OCI-LY7 (cell line): Measurements from ENCODE around the gene CFL1. TPM values are rescaled to one million over a fixed set of nuclear protein-coding genes. Genes with fewer than 3 reads are reported as not detected.

Source experiments
- BruUV-seq: library from RNA; stranded (reverse); fragments of 400-500 nt; replicated peaks from 2 replicates; lab custom pipeline; 2021; lab: Mats Ljungman, UMichigan
- CTCF ChIA-PET: fragments of 300-600 bp; sonication (Branson Sonifier 250); formaldehyde crosslinking; loops from one replicate; lab custom pipeline; 2022; ENCODE audit warnings: antibody characterized with exemption; ENCODE audit not compliant: unreplicated experiment; lab: Charles Lee
- POLR2A ChIA-PET: fragments of 300-600 bp; sonication (Branson Sonifier 250); formaldehyde crosslinking; loops from one replicate; lab custom pipeline; 2022; ENCODE audit warnings: antibody characterized with exemption; lab: Charles Lee
- DNase-seq: peaks from one replicate; pipeline ENCODE4 v3.0.0-alpha.2; 2015; ENCODE audit warnings: low spot score
- H2AFZ ChIP-seq: fragments of 200-600 bp; sonication (generic), shearing (Covaris generic); 2 replicates; pipeline ENCODE4 v1.6.1; 2014; ENCODE audit warnings: mild to moderate bottlenecking, antibody characterized with exemption, low read length, moderate library complexity
- H3K27ac ChIP-seq: fragments of 200-600 bp; sonication (generic); 2 replicates; pipeline ENCODE4 v1.5.1; 2014; ENCODE audit warnings: mixed run types, low read depth, mild to moderate bottlenecking, moderate library complexity, low read length, inconsistent platforms; ENCODE audit not compliant: poor library complexity, severe bottlenecking
- H3K36me3 ChIP-seq: fragments of 200-600 bp; sonication (generic); 2 replicates; pipeline ENCODE4 v1.6.1; 2014; ENCODE audit warnings: mild to moderate bottlenecking, antibody characterized with exemption, low read length, moderate library complexity, mixed read lengths; ENCODE audit not compliant: insufficient read depth
- H3K4me1 ChIP-seq: fragments of 200-600 bp; sonication (generic); 2 replicates; pipeline ENCODE4 v1.5.1; 2014; ENCODE audit warnings: mild to moderate bottlenecking, low read length; ENCODE audit not compliant: insufficient read depth, poor library complexity, severe bottlenecking
- H3K4me2 ChIP-seq: fragments of 200-600 bp; sonication (generic); 2 replicates; pipeline ENCODE4 v1.6.1; 2014; ENCODE audit warnings: mild to moderate bottlenecking, low read length
- H3K4me3 ChIP-seq: fragments of 200-600 bp; sonication (generic); 2 replicates; pipeline ENCODE4 v1.5.1; 2014; ENCODE audit warnings: mild to moderate bottlenecking, low read depth, low read length; ENCODE audit not compliant: poor library complexity, severe bottlenecking
- H3K79me2 ChIP-seq: fragments of 200-600 bp; sonication (generic); 2 replicates; pipeline ENCODE4 v1.6.1; 2016; ENCODE audit warnings: low read depth, mild to moderate bottlenecking, low read length, moderate library complexity, mixed read lengths; ENCODE audit not compliant: insufficient read depth
- H3K9me2 ChIP-seq: fragments of 200-600 bp; sonication (generic); 2 replicates; pipeline ENCODE4 v1.6.1; 2016; ENCODE audit warnings: mild to moderate bottlenecking, low read length, mixed read lengths; ENCODE audit not compliant: insufficient read depth
- H3K9me3 ChIP-seq: fragments of 200-600 bp; sonication (generic); 2 replicates; pipeline ENCODE4 v1.6.1; 2014; ENCODE audit warnings: mild to moderate bottlenecking, mixed run types, low read length, mixed read lengths
- H4K20me1 ChIP-seq: fragments of 200-600 bp; sonication (generic); 2 replicates; pipeline ENCODE4 v1.6.1; 2014; ENCODE audit warnings: mild to moderate bottlenecking, antibody characterized with exemption, low read length, moderate library complexity, mixed read lengths; ENCODE audit not compliant: insufficient read depth
- EZH2phosphoT487 ChIP-seq: fragments of 200-600 bp; sonication (generic); IDR thresholded peaks from 2 replicates; pipeline ENCODE4 v1.6.1; 2018; ENCODE audit warnings: low read depth, borderline replicate concordance, mild to moderate bottlenecking, mixed run types, antibody characterized with exemption, low read length, moderate library complexity, mixed read lengths
- intact Hi-C: fragments of 100-400 bp; cut with micrococcal nuclease; formaldehyde crosslinking; loops from one replicate; pipeline ENCODE4 v1.10.0; 2022; ENCODE audit not compliant: unreplicated experiment
- total RNA-seq, 2 experiments: library from RNA; depleted of rRNA in 1 of 2; stranded (reverse); fragments of >200 nt in 1 of 2; shearing (Covaris generic) in 1 of 2; gene quantifications; 2 replicates each; pipeline ENCODE4 v1.2.3, GENCODE V29; 2014 to 2022
- TF ChIP-seq, protein P1 (sequence below): fragments of 200-600 bp; sonication (generic); conservative IDR thresholded peaks from 2 replicates; pipeline ENCODE4 v1.5.1; 2014; ENCODE audit warnings: mild to moderate bottlenecking, antibody characterized with exemption, low read length, moderate library complexity, mixed read lengths

Gene CFL1
- total RNA-seq, 2 experiments from 2014 or later, result 1,019 to 1,119 TPM

DNA sequence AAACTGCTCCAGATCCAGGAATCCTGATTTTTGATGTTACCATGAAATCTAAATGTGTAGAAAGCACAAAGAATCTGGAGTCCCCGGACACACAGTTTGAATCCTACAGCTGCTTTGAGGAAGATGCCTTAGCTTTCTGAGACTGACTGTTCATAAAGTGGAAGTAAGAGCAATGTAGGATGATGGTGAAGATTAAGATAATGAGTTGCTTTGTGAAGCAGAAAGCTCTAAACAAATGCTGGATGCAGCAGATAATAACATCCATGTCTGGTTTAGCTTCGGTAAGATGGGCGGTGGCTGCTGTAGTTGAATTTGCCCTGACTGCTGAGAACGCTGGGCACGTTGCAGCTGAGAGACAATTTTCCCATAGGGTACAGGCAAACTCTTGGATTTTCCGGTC, 51.0 kb downstream of the CFL1 start:
- CTCF ChIA-PET, result no interaction called here
- intact Hi-C loops, result no loop called here
- Histone ChIP-seq H3K4me3 (no peak overlapping the region), H3K9me2 (no peaks in the 10 kb centered on the region), H3K79me2 (no peaks in the 10 kb centered on the region), H2AFZ (no peak overlapping the region), H3K27ac (no peak overlapping the region), H3K4me1 (peaks cover 6% of the 10 kb centered on the region), H3K9me3 (no peaks in the 10 kb centered on the region), H4K20me1 (no peaks in the 10 kb centered on the region), H3K36me3 (no peaks in the 10 kb centered on the region), H3K4me2 (no peak overlapping the region)
- POLR2A ChIA-PET, result interaction anchor here (0.7 kb wide), 2 partner anchors 18 to 142 kb away, joined by 3 to 4 read pairs; no protein-coding TSS in a partner anchor
- TF ChIP-seq EZH2phosphoT487, result no peak
- TF ChIP-seq, protein P1, sequence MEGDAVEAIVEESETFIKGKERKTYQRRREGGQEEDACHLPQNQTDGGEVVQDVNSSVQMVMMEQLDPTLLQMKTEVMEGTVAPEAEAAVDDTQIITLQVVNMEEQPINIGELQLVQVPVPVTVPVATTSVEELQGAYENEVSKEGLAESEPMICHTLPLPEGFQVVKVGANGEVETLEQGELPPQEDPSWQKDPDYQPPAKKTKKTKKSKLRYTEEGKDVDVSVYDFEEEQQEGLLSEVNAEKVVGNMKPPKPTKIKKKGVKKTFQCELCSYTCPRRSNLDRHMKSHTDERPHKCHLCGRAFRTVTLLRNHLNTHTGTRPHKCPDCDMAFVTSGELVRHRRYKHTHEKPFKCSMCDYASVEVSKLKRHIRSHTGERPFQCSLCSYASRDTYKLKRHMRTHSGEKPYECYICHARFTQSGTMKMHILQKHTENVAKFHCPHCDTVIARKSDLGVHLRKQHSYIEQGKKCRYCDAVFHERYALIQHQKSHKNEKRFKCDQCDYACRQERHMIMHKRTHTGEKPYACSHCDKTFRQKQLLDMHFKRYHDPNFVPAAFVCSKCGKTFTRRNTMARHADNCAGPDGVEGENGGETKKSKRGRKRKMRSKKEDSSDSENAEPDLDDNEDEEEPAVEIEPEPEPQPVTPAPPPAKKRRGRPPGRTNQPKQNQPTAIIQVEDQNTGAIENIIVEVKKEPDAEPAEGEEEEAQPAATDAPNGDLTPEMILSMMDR, result no peak
- no TSS peak for BruUV-seq
- no peak for DNase-seq

Other genes starting within 250 kb of the CFL1 start
- 32.0 and 33.4 TPM in 2 replicates for gene MAP3K11, start 244.0 kb downstream of the CFL1 start, total RNA-seq (2014; rRNA removed; shearing (Covaris generic))
- gene MAP3K11, start 244.0 kb downstream of the CFL1 start, total RNA-seq (2022), result 50.6 and 53.2 TPM in 2 replicates
- 29.9 and 36.2 TPM in 2 replicates for gene PCNX3, start 242.4 kb downstream of the CFL1 start, total RNA-seq (2014; rRNA removed; shearing (Covaris generic))
- 66.7 and 70.7 TPM in 2 replicates for gene PCNX3, start 242.4 kb downstream of the CFL1 start, total RNA-seq (2022)
- gene SIPA1, start 220.1 kb downstream of the CFL1 start, total RNA-seq (2014; rRNA removed; shearing (Covaris generic)), result 57.6 and 95.4 TPM in 2 replicates
- gene SIPA1, start 220.1 kb downstream of the CFL1 start, total RNA-seq (2022), result 156 and 160 TPM in 2 replicates
- gene RELA, start 195.3 kb downstream of the CFL1 start, total RNA-seq (2014; rRNA removed; shearing (Covaris generic)), result 40.4 and 48.0 TPM in 2 replicates
- gene RELA, start 195.3 kb downstream of the CFL1 start, total RNA-seq (2022), result 78.9 and 82.5 TPM in 2 replicates
- gene KAT5, start 145.9 kb downstream of the CFL1 start, total RNA-seq (2014; rRNA removed; shearing (Covaris generic)), result 87.9 and 97.1 TPM in 2 replicates
- 79.9 and 82.1 TPM in 2 replicates for gene KAT5, start 145.9 kb downstream of the CFL1 start, total RNA-seq (2022)
- 92.7 and 99.1 TPM in 2 replicates for gene RNASEH2C, start 137.4 kb downstream of the CFL1 start, total RNA-seq (2014; rRNA removed; shearing (Covaris generic))
- gene RNASEH2C, start 137.4 kb downstream of the CFL1 start, total RNA-seq (2022), result 79.1 and 100 TPM in 2 replicates
- gene AP5B1, start 77.2 kb downstream of the CFL1 start, total RNA-seq (2014; rRNA removed; shearing (Covaris generic)), result 10.2 and 12.9 TPM in 2 replicates
- 23.9 and 25.6 TPM in 2 replicates for gene AP5B1, start 77.2 kb downstream of the CFL1 start, total RNA-seq (2022)
- gene OVOL1, start 71.1 kb downstream of the CFL1 start, total RNA-seq (2014; rRNA removed; shearing (Covaris generic)), result 0.15 TPM in 1 of 2 replicates, not detected in the other
- not detected in 2 replicates for gene OVOL1, start 71.1 kb downstream of the CFL1 start, total RNA-seq (2022)
- gene SNX32, start 24.2 kb downstream of the CFL1 start, total RNA-seq (2014; rRNA removed; shearing (Covaris generic)), result not detected in 2 replicates
- gene SNX32, start 24.2 kb downstream of the CFL1 start, total RNA-seq (2022), result not detected in 2 replicates
- gene MUS81, start 2.3 kb upstream of the CFL1 start, total RNA-seq (2014; rRNA removed; shearing (Covaris generic)), result 110 and 130 TPM in 2 replicates
- 94.2 and 102 TPM in 2 replicates for gene MUS81, start 2.3 kb upstream of the CFL1 start, total RNA-seq (2022)
- 6.1 and 7.2 TPM in 2 replicates for gene EFEMP2, start 14.6 kb upstream of the CFL1 start, total RNA-seq (2014; rRNA removed; shearing (Covaris generic))
- gene EFEMP2, start 14.6 kb upstream of the CFL1 start, total RNA-seq (2022), result 7.6 and 8.9 TPM in 2 replicates
- gene CTSW, start 21.7 kb upstream of the CFL1 start, total RNA-seq (2014; rRNA removed; shearing (Covaris generic)), result not detected in 2 replicates
- not detected in 2 replicates for gene CTSW, start 21.7 kb upstream of the CFL1 start, total RNA-seq (2022)
- 133 and 184 TPM in 2 replicates for gene FIBP, start 30.3 kb upstream of the CFL1 start, total RNA-seq (2014; rRNA removed; shearing (Covaris generic))
- gene FIBP, start 30.3 kb upstream of the CFL1 start, total RNA-seq (2022), result 89.4 and 97.3 TPM in 2 replicates
- 72.7 and 76.7 TPM in 2 replicates for gene CCDC85B, start 32.5 kb upstream of the CFL1 start, total RNA-seq (2014; rRNA removed; shearing (Covaris generic))
- 49.0 and 64.1 TPM in 2 replicates for gene CCDC85B, start 32.5 kb upstream of the CFL1 start, total RNA-seq (2022)
- 0.88 TPM in 1 of 2 replicates, not detected in the other for gene FOSL1, start 42.2 kb upstream of the CFL1 start, total RNA-seq (2014; rRNA removed; shearing (Covaris generic))
- 0.52 TPM in 1 of 2 replicates, not detected in the other for gene FOSL1, start 42.2 kb upstream of the CFL1 start, total RNA-seq (2022)
- 10.7 and 11.7 TPM in 2 replicates for gene C11orf68, start 60.9 kb upstream of the CFL1 start, total RNA-seq (2014; rRNA removed; shearing (Covaris generic))
- gene C11orf68, start 60.9 kb upstream of the CFL1 start, total RNA-seq (2022), result 26.2 and 28.1 TPM in 2 replicates
- gene DRAP1, start 61.2 kb upstream of the CFL1 start, total RNA-seq (2014; rRNA removed; shearing (Covaris generic)), result 93.2 and 110 TPM in 2 replicates
- gene DRAP1, start 61.2 kb upstream of the CFL1 start, total RNA-seq (2022), result 68.2 and 81.2 TPM in 2 replicates
- gene TSGA10IP, start 87.3 kb upstream of the CFL1 start, total RNA-seq (2014; rRNA removed; shearing (Covaris generic)), result not detected in 2 replicates
- gene TSGA10IP, start 87.3 kb upstream of the CFL1 start, total RNA-seq (2022), result not detected in 2 replicates
- gene SART1, start 103.6 kb upstream of the CFL1 start, total RNA-seq (2014; rRNA removed; shearing (Covaris generic)), result 50.4 and 93.8 TPM in 2 replicates
- gene SART1, start 103.6 kb upstream of the CFL1 start, total RNA-seq (2022), result 55.5 and 57.8 TPM in 2 replicates
- gene EIF1AD, start 144.0 kb upstream of the CFL1 start, total RNA-seq (2014; rRNA removed; shearing (Covaris generic)), result 51.1 and 65.9 TPM in 2 replicates
- 55.5 and 63.2 TPM in 2 replicates for gene EIF1AD, start 144.0 kb upstream of the CFL1 start, total RNA-seq (2022)
- 70.6 and 82.2 TPM in 2 replicates for gene BANF1, start 144.3 kb upstream of the CFL1 start, total RNA-seq (2014; rRNA removed; shearing (Covaris generic))
- gene BANF1, start 144.3 kb upstream of the CFL1 start, total RNA-seq (2022), result 317 and 327 TPM in 2 replicates
- not detected in 2 replicates for gene CST6, start 153.8 kb upstream of the CFL1 start, total RNA-seq (2014; rRNA removed; shearing (Covaris generic))
- not detected in 2 replicates for gene CST6, start 153.8 kb upstream of the CFL1 start, total RNA-seq (2022)
- gene CATSPER1, start 168.3 kb upstream of the CFL1 start, total RNA-seq (2014; rRNA removed; shearing (Covaris generic)), result not detected in 2 replicates
- not detected in 2 replicates for gene CATSPER1, start 168.3 kb upstream of the CFL1 start, total RNA-seq (2022)
- gene GAL3ST3, start 191.0 kb upstream of the CFL1 start, total RNA-seq (2014; rRNA removed; shearing (Covaris generic)), result not detected in 2 replicates
- not detected in 2 replicates for gene GAL3ST3, start 191.0 kb upstream of the CFL1 start, total RNA-seq (2022)
- 185 and 191 TPM in 2 replicates for gene SF3B2, start 194.2 kb upstream of the CFL1 start, total RNA-seq (2014; rRNA removed; shearing (Covaris generic))
- 251 and 260 TPM in 2 replicates for gene SF3B2, start 194.2 kb upstream of the CFL1 start, total RNA-seq (2022)
- 21.2 and 23.7 TPM in 2 replicates for gene PACS1, start 212.1 kb upstream of the CFL1 start, total RNA-seq (2014; rRNA removed; shearing (Covaris generic))
- gene PACS1, start 212.1 kb upstream of the CFL1 start, total RNA-seq (2022), result 50.5 and 52.5 TPM in 2 replicates